HEK293 (cell line): Measurements from ENCODE around the gene RTP3.

ENCODE experiments used
- MZF1 ChIP-seq: fragments of 450-650 bp; formaldehyde crosslinking; IDR thresholded peaks from 2 replicates; pipeline ENCODE4 v1.5.1; 2017; ENCODE audit warnings: missing biosample characterization, missing genetic modification characterization, borderline replicate concordance
- ZNF16 ChIP-seq: fragments of 450-650 bp; formaldehyde crosslinking; IDR thresholded peaks from 2 replicates; pipeline ENCODE4 v1.5.1; 2016; ENCODE audit warnings: low read depth, missing biosample characterization, missing genetic modification characterization
- ZNF274 ChIP-seq, 2 experiments: fragments of 200-500 bp in 1 of 2; fragments of 450-650 bp in 1 of 2; sonication (Bioruptor generic) in 1 of 2; formaldehyde crosslinking in 1 of 2; IDR thresholded peaks; 2 replicates each; pipeline versions ENCODE4 v1.5.1 to v1.6.1; 2014 to 2016; ENCODE audit warnings: borderline replicate concordance in 1 of 2, inconsistent platforms in 1 of 2, low read length in 1 of 2, missing biosample characterization in 1 of 2, missing genetic modification characterization in 1 of 2
- ZNF324 ChIP-seq: fragments of 450-650 bp; formaldehyde crosslinking; IDR thresholded peaks from 2 replicates; pipeline ENCODE4 v1.5.1; 2016; ENCODE audit warnings: missing biosample characterization, missing genetic modification characterization
- ZNF416 ChIP-seq: fragments of 450-650 bp; formaldehyde crosslinking; IDR thresholded peaks from 2 replicates; pipeline ENCODE4 v1.5.1; 2016; ENCODE audit warnings: missing biosample characterization, missing genetic modification characterization
- ZNF654 ChIP-seq: fragments of 450-650 bp; formaldehyde crosslinking; IDR thresholded peaks from 2 replicates; pipeline ENCODE4 v1.5.1; 2016; ENCODE audit warnings: low read depth, missing biosample characterization, missing genetic modification characterization
- ZNF776 ChIP-seq: fragments of 450-650 bp; formaldehyde crosslinking; IDR thresholded peaks from 2 replicates; pipeline ENCODE4 v1.5.0; 2017; ENCODE audit warnings: missing biosample characterization, missing genetic modification characterization, borderline replicate concordance
- TF ChIP-seq, protein P1 (sequence below): fragments of 450-650 bp; formaldehyde crosslinking; IDR thresholded peaks from 2 replicates; pipeline ENCODE4 v1.5.1; 2016; ENCODE audit warnings: missing biosample characterization, missing genetic modification characterization
- TF ChIP-seq, protein P2 (sequence below): fragments of 450-650 bp; formaldehyde crosslinking; IDR thresholded peaks from 2 replicates; pipeline ENCODE4 v1.5.1; 2017; ENCODE audit warnings: missing biosample characterization, missing genetic modification characterization
- TF ChIP-seq, protein P3 (sequence below): fragments of 450-650 bp; formaldehyde crosslinking; IDR thresholded peaks from 2 replicates; pipeline ENCODE4 v1.5.1; 2016; ENCODE audit warnings: missing biosample characterization, missing genetic modification characterization
- TF ChIP-seq, protein P4 (sequence below): fragments of 450-650 bp; formaldehyde crosslinking; IDR thresholded peaks from 2 replicates; pipeline ENCODE4 v1.5.1; 2016; ENCODE audit warnings: missing biosample characterization, missing genetic modification characterization, borderline replicate concordance
- TF ChIP-seq, protein P5 (sequence below): fragments of 450-650 bp; IDR thresholded peaks from 2 replicates; pipeline ENCODE4 v1.5.1; 2018; ENCODE audit warnings: missing biosample characterization, missing genetic modification characterization

DNA sequence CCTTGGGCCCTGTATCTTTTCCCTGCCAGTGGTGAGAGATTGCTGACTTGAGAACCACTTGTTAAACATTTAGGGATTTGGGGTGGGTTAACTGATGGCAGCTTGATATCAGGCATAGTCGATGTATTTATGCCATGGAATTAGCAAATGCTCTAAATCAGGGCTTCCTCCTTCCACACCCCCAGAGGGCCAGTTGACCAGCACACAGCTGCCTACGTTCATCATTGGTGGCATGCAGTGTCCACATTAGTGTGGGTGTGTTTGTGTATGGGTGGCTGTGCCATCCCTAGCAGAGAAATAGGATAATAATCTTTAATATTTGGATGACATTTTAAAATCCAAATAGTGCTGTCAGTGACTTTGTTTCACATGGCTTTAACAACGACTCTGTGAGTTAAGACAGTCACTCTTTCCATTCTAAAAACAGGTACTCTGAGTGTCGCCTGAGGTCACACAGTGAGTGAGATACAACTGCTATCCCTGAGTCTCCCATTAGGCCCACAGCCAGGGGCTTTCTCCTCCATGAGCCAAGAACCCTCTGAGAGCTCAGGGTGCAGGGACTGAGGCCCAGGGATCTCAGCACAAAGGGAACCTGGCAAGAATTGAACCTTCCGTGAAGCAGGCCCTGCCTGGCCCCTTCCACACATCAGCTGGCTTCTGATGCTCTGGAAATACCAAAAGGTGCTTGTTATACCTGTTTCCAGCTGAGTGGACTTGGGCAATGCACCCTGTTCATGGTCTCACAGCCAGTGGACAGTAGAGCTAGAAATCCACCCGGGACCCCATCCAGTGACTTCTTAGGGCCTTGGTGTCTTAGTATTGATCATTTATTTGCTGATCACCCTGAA is 28.8 kb upstream of the RTP3 start:
- TF ChIP-seq, protein P1, sequence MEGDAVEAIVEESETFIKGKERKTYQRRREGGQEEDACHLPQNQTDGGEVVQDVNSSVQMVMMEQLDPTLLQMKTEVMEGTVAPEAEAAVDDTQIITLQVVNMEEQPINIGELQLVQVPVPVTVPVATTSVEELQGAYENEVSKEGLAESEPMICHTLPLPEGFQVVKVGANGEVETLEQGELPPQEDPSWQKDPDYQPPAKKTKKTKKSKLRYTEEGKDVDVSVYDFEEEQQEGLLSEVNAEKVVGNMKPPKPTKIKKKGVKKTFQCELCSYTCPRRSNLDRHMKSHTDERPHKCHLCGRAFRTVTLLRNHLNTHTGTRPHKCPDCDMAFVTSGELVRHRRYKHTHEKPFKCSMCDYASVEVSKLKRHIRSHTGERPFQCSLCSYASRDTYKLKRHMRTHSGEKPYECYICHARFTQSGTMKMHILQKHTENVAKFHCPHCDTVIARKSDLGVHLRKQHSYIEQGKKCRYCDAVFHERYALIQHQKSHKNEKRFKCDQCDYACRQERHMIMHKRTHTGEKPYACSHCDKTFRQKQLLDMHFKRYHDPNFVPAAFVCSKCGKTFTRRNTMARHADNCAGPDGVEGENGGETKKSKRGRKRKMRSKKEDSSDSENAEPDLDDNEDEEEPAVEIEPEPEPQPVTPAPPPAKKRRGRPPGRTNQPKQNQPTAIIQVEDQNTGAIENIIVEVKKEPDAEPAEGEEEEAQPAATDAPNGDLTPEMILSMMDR (tag by site-specific recombination) = no peak
- no peak for TF ChIP-seq ZNF416
- TF ChIP-seq ZNF274 (IDR thresholded peaks at IDR 0.05; ENCODE audit: low read length) = no peak
- TF ChIP-seq ZNF274 (tag by site-specific recombination; IDR thresholded peaks at IDR 0.05; ENCODE audit: borderline replicate concordance) = no peak
- no peak for TF ChIP-seq ZNF654 (tag by site-specific recombination)
- TF ChIP-seq ZNF776 = no peak
- TF ChIP-seq, protein P2, sequence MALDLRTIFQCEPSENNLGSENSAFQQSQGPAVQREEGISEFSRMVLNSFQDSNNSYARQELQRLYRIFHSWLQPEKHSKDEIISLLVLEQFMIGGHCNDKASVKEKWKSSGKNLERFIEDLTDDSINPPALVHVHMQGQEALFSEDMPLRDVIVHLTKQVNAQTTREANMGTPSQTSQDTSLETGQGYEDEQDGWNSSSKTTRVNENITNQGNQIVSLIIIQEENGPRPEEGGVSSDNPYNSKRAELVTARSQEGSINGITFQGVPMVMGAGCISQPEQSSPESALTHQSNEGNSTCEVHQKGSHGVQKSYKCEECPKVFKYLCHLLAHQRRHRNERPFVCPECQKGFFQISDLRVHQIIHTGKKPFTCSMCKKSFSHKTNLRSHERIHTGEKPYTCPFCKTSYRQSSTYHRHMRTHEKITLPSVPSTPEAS = no peak
- TF ChIP-seq ZNF324 = no peak
- TF ChIP-seq ZNF16 (tag by site-specific recombination) = no peak
- TF ChIP-seq, protein P3, sequence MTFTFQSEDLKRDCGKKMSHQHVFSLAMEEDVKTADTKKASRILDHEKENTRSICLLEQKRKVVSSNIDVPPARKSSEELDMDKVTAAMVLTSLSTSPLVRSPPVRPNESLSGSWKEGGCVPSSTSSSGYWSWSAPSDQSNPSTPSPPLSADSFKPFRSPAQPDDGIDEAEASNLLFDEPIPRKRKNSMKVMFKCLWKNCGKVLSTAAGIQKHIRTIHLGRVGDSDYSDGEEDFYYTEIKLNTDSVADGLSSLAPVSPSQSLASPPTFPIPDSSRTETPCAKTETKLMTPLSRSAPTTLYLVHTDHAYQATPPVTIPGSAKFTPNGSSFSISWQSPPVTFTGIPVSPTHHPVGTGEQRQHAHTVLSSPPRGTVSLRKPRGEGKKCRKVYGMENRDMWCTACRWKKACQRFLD (tag by site-specific recombination) = no peak
- no peak for TF ChIP-seq MZF1 (tag by site-specific recombination)
- TF ChIP-seq, protein P4, sequence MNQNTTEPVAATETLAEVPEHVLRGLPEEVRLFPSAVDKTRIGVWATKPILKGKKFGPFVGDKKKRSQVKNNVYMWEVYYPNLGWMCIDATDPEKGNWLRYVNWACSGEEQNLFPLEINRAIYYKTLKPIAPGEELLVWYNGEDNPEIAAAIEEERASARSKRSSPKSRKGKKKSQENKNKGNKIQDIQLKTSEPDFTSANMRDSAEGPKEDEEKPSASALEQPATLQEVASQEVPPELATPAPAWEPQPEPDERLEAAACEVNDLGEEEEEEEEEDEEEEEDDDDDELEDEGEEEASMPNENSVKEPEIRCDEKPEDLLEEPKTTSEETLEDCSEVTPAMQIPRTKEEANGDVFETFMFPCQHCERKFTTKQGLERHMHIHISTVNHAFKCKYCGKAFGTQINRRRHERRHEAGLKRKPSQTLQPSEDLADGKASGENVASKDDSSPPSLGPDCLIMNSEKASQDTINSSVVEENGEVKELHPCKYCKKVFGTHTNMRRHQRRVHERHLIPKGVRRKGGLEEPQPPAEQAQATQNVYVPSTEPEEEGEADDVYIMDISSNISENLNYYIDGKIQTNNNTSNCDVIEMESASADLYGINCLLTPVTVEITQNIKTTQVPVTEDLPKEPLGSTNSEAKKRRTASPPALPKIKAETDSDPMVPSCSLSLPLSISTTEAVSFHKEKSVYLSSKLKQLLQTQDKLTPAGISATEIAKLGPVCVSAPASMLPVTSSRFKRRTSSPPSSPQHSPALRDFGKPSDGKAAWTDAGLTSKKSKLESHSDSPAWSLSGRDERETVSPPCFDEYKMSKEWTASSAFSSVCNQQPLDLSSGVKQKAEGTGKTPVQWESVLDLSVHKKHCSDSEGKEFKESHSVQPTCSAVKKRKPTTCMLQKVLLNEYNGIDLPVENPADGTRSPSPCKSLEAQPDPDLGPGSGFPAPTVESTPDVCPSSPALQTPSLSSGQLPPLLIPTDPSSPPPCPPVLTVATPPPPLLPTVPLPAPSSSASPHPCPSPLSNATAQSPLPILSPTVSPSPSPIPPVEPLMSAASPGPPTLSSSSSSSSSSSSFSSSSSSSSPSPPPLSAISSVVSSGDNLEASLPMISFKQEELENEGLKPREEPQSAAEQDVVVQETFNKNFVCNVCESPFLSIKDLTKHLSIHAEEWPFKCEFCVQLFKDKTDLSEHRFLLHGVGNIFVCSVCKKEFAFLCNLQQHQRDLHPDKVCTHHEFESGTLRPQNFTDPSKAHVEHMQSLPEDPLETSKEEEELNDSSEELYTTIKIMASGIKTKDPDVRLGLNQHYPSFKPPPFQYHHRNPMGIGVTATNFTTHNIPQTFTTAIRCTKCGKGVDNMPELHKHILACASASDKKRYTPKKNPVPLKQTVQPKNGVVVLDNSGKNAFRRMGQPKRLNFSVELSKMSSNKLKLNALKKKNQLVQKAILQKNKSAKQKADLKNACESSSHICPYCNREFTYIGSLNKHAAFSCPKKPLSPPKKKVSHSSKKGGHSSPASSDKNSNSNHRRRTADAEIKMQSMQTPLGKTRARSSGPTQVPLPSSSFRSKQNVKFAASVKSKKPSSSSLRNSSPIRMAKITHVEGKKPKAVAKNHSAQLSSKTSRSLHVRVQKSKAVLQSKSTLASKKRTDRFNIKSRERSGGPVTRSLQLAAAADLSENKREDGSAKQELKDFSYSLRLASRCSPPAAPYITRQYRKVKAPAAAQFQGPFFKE (tag by site-specific recombination) = no peak
- TF ChIP-seq, protein P5, sequence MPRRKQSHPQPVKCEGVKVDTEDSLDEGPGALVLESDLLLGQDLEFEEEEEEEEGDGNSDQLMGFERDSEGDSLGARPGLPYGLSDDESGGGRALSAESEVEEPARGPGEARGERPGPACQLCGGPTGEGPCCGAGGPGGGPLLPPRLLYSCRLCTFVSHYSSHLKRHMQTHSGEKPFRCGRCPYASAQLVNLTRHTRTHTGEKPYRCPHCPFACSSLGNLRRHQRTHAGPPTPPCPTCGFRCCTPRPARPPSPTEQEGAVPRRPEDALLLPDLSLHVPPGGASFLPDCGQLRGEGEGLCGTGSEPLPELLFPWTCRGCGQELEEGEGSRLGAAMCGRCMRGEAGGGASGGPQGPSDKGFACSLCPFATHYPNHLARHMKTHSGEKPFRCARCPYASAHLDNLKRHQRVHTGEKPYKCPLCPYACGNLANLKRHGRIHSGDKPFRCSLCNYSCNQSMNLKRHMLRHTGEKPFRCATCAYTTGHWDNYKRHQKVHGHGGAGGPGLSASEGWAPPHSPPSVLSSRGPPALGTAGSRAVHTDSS (tag by site-specific recombination) = no peak
